Measurements from ENCODE around the gene CALM1.
"Not testable (repeated sequence)": the region's sequence is repeated elsewhere in the genome, so short reads cannot be mapped to it uniquely, and the experiment has no call there.

Gene CALM1

DNA sequence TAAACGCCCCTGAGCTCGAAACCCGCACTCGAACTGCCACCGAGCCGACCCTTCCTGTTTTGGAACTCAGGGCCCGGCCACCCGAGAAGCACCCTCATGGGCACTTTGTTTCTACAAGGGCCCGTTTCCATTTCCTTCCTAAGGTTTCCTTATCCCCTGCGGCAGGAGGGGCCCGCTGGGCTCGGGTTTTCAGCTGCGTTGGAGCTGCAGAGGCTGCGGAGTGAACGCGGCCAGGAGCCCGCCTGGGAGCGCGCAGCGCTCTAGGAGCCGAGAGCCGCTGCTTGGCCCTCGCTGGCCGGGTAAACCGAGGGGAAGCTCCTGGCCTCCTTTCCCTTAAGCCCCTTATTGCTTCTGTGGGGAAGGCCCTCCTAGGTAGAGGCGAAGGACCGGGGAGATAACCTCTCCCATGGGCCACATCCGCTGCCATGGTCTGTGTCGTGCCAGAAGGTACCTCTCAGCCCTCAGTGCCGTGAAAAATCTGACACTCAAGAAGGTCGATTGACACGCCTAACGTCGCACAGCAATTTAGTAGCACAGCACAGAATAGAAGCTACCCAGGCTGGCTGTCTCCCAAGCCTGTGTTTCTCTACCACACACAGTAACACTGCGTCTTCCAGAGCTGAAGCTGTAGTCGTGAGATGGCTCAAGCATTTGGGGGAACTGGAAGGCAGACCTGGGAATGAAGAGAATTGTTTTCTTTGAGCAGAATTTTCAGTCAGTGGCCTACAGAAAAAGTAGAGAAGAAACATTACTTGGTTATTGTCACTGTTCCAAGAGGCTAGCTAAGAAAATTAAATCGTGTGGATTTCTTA, 12.9 kb upstream of the CALM1 start:
- peak; percentile 42 for DNase-seq (ENCODE audit: low spot score)

DNA sequence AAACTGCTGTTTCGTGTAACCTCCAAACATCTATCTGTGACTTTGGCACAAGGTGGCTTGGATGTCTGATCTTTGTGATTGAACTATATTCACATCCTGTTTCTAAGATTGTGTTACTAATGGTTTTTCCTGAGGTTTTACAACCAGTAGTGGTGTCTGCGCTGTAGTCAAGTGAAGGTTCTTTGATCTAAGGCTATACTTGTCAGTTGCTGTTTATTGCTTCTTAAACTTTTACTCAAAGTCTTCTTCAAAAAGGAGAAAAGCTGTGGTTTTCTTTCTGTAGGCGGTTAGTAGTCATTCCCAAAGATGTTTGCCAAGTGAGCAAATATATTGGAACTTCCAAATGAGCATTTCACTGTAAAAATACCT, 12.3 kb upstream of the CALM1 start:
- no peak for DNase-seq (ENCODE audit: low spot score)

DNA sequence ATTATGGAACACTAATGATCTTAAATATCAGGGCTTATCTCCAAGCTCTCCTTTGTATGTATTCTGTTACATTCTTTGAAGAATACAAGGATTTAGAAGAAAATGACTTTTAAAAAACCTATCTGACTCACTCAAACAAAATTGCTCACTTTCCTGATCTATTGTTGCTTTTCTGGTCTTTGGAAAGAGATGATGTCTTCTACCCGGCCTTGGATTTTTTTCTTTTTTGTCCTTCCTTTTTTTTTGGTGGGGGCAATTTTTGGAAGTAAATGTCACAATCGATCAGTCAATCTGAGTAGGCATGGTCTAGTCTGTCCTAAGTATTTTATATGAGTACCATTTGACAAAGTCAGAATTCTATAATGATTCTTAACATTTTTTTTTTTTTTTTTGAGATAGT, 10.5 kb upstream of the CALM1 start:
- DNase-seq (ENCODE audit: low spot score): no peak

DNA sequence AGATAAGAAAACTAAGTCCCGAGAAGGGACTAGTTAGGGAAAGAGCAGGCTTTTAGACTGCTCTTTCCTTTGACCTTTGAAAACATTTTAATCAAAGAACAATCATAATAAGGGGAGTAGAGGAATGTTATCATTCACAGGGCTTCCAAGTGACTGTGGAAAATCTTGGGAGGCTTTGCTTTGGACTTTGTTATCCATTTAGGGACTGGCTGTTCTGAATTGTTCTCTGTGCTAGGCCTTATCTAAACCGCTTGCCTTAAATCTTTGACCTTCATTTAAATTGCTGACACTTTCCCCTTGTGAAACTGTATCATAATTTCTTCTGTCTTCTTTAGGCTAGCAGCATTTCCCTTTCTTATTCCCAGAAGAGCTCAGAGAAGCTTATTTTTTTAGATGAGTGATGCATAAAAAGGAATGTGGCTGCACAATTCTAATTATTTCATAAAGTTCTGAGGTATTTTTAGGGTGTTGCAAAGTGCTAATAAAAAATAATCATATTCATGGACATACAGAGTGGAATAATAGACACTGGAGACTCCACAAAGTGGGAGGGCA, 9.5 kb upstream of the CALM1 start:
- DNase-seq (ENCODE audit: low spot score): no peak

DNA sequence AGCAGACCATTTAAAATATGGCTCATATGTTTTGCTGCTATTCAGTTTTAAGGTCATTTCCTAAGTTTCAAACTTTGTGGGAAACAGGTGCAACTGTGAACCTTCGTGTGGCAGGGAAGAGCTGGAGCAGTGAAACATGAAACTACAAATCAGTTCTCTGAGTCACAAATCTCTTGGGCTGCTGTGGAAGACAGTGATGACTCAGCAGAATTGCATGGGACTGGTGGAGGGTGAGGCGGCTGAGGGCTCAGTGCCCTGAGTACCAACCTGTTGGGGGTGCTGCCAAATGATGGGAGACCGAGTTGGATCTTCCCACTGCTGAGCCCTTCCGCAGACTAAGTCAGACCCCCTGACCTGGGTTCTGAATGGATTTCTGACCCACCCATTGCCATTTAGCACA, 8.4 kb upstream of the CALM1 start:
- DNase-seq (ENCODE audit: low spot score): peak; percentile 87

- no peak for DNase-seq (ENCODE audit: low spot score)
These were observed 7.8 kb upstream of the CALM1 start for GRCh38 chr14:90388982-90389381.

GRCh38 chr14:90393966-90394365, 2.9 kb upstream of the CALM1 start:
- no peak for DNase-seq (ENCODE audit: low spot score)

GRCh38 chr14:90394782-90395181, 2.0 kb upstream of the CALM1 start:
- DNase-seq (ENCODE audit: low spot score): not testable (repeated sequence)

DNA sequence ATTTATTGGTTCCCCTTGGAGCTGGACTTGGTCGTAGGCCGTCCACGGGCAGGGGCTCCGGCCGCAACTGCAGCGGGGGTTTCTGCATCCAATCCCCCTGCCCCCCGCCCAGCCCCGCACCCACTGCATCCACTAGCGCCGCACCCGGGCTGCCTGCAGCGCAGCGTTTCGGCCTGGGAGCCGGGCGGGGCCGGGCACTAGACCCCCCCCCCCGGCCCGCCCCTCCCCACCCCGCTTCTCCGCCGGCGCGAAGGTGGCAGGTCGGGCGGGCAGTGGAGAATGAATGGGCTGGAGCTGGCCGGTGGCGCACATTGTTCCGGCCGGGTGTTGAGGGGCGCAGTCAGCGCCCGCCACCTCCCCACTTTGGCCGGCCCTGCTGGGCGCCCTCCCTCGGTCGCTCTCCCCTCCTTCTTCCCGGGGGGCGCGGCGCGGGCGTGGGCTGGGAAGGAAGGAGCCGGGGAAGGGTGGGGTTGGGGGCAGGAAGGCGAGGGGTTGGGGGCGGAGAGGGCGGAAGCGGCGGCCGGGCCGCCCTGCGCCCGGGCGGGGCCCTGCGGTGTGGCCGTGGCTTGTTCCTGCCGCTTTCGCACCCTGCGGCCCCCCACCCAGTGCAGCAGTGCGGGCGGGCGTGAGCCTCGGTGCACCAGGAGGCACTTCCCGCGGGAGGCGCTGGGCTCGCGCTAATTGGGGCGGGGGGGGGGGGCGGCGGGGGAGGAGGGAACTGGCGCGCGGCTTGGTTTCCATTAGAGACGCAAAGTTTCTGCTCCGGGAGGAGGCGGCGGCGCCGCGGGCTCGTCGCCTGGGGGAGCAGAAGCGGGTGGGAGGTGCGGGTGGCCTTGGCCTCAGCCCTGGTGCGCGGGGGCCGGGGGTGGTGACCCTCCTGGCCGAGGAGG, 841 bp downstream of the CALM1 start:
- peak; percentile 70 for DNase-seq (ENCODE audit: low spot score)

DNA sequence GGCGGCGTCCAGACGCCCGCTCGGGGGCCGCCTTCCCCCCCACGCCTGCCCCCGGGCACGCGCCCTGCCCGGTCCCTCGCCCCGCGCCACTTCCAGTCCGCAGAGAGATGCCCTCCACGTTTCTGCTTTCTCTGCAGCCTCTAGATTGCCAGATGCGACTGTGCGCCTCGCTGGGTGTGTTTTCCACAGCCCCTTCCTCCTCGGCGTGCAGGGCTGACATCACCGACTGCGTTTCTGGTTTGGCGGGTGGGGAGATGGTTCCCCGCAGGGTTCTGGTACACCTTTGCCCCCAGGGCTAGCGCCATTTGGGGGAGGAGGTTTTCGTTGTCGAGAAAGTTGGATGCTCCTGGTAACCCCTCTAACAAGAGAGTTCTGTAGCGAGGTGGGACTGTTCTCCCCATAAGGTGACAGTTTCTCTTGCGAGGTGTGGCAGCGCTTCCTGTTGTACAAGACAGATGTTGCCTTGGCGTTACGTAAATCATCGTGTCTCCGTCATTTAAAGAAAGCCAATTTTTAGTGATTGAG, 1.5 kb downstream of the CALM1 start:
- peak; percentile 51 for DNase-seq (ENCODE audit: low spot score)

- DNase-seq (ENCODE audit: low spot score): no peak
These were observed 2.2 kb downstream of the CALM1 start for GRCh38 chr14:90398841-90399540.

- DNase-seq (ENCODE audit: low spot score): peak; percentile 95
These were observed 3.0 kb downstream of the CALM1 start for GRCh38 chr14:90399541-90400444.

DNA sequence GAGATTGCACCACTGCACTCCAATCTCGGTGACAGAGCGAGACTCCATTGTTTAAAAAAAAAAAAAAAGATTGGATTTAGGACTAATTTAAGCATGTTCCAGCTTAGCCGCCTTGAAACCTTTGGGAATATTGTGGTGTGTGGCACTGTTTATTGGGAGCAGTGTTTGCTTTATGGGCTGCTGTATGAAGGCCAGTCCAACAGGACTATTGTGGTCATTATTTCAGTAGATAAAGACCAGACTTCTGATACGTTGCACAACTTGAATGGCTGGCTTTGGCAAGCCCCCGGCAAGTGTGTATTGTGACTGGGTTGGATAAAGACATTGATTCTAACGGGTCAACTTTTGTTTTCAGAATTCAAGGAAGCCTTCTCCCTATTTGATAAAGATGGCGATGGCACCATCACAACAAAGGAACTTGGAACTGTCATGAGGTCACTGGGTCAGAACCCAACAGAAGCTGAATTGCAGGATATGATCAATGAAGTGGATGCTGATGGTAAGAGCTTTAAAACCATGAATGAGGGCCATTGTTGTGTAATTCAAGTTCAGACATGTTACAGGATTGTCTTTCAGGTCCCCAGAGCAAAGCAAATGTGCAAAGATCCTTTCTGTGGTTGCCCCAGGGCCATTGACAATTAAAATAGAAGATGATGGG, 4.2 kb downstream of the CALM1 start:
- no peak for DNase-seq (ENCODE audit: low spot score)

- DNase-seq (ENCODE audit: low spot score): no peak
These were observed 5.2 kb downstream of the CALM1 start for GRCh38 chr14:90402016-90402415.

DNA sequence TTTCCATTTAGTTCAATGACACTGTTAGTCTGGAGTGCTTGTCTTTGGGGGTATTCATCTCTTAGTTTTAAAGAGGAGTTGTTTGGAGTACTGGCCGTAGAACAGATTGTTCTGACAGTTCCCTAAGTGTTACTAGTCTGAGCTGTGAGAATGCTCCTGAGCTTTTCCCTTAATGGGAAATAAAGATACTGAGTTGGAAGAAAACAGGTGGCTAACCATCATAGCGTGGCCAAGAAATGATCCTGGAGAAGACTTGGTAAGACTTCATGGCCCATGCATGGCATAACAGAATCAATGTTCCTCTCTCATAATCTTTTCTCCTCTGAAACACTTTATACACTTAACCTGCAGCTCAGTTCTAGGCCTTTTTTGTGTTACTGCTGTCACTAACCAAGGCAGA, 6.2 kb downstream of the CALM1 start:
- DNase-seq (ENCODE audit: low spot score): no peak

- no peak for DNase-seq (ENCODE audit: low spot score)
These were observed 8.3 kb downstream of the CALM1 start for GRCh38 chr14:90405101-90405500.

GRCh38 chr14:90405755-90406154, 8.9 kb downstream of the CALM1 start:
- DNase-seq (ENCODE audit: low spot score): no peak

- DNase-seq (ENCODE audit: low spot score): no peak
These were observed 9.6 kb downstream of the CALM1 start for GRCh38 chr14:90406384-90406798.

DNA sequence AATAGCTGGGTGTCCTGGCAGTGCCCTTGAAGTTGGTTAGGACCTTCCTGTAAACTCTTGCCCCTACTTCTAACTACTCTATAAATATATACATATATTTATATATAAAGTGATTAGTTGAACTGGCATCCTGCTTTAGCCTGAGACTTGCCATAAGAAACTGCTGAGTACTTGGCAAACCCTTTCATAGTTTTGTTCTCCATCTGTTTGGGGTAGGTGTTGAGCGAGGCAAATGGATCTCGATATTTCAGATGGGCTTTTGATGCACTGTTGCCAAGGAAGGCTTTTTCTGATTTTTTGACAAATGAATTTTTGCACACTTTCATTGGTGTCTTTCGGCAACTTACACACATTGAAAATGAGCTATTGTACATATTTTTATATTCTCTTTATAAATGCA, 10.4 kb downstream of the CALM1 start:
- no peak for DNase-seq (ENCODE audit: low spot score)

GRCh38 chr14:90408713-90409112, 11.9 kb downstream of the CALM1 start:
- DNase-seq (ENCODE audit: low spot score): no peak

All from RKO (cell line).